GM18499 (cell line): ENCODE data around the gene EFNA3.

Source experiments
- ATAC-seq: cut with Tn5 transposase; IDR thresholded peaks from one replicate; pipeline ENCODE4 v1.9.1; 2021; ENCODE audit warnings: moderate number of reproducible peaks; ENCODE audit not compliant: insufficient read depth, unreplicated experiment

Gene EFNA3

GRCh38 chr1:155048449-155049334 lies 29.9 kb upstream of the EFNA3 start:
- no peak for ATAC-seq

GRCh38 chr1:155049651-155050559 lies 28.7 kb upstream of the EFNA3 start:
- no peak for ATAC-seq

GRCh38 chr1:155050560-155051341 lies 27.9 kb upstream of the EFNA3 start, which contains the start of gene ADAM15:
ADAM15 (plus strand) TSS chr1:155051316; CDS start chr1:155051387, 71 bp downstream.
- ATAC-seq, result no peak

GRCh38 chr1:155051342-155051776 lies 27.3 kb upstream of the EFNA3 start:
- no peak for ATAC-seq

- no peak for ATAC-seq
Measured at GRCh38 chr1:155051777-155052398, 26.7 kb upstream of the EFNA3 start.

- ATAC-seq, result no peak
Measured at GRCh38 chr1:155052439-155053395, 25.9 kb upstream of the EFNA3 start.

- ATAC-seq, result no peak
Measured at GRCh38 chr1:155053531-155054105, 25.0 kb upstream of the EFNA3 start.

GRCh38 chr1:155057104-155057503 lies 21.5 kb upstream of the EFNA3 start:
- ATAC-seq, result no peak

GRCh38 chr1:155057788-155058211 lies 20.8 kb upstream of the EFNA3 start:
- ATAC-seq, result no peak

GRCh38 chr1:155060736-155061135 lies 17.9 kb upstream of the EFNA3 start:
- no peak for ATAC-seq

- ATAC-seq, result no peak
Measured at GRCh38 chr1:155061381-155062150, 17.1 kb upstream of the EFNA3 start.

GRCh38 chr1:155062151-155062686 lies 16.4 kb upstream of the EFNA3 start:
- ATAC-seq, result no peak

- ATAC-seq, result no peak
Measured at GRCh38 chr1:155062702-155063411, 15.8 kb upstream of the EFNA3 start.

GRCh38 chr1:155063550-155064110 lies 15.0 kb upstream of the EFNA3 start, which contains the start of gene EFNA4:
EFNA4 (plus strand) TSS chr1:155063740; CDS start chr1:155063824, 84 bp downstream.
- peak; percentile 43 for ATAC-seq

GRCh38 chr1:155064111-155064831 lies 14.4 kb upstream of the EFNA3 start:
- no peak for ATAC-seq
